Stimulated activated CD4-positive, alpha-beta T cell treated with anti-CD3 and anti-CD28 coated beads, TNF-alpha, amount 100 ng/mL, for 24 hours (primary cell): Measurements from ENCODE around the gene KCNJ15.

ENCODE experiments used
- DNase-seq, 3 experiments: peaks; one replicate each; pipeline ENCODE4 v3.0.0-alpha.2; 2020; ENCODE audit warnings: low read depth in 3 of 3

Gene KCNJ15

GRCh38 chr21:38299671-38300070, 42.9 kb downstream of the KCNJ15 start:
- no peak for DNase-seq

DNA sequence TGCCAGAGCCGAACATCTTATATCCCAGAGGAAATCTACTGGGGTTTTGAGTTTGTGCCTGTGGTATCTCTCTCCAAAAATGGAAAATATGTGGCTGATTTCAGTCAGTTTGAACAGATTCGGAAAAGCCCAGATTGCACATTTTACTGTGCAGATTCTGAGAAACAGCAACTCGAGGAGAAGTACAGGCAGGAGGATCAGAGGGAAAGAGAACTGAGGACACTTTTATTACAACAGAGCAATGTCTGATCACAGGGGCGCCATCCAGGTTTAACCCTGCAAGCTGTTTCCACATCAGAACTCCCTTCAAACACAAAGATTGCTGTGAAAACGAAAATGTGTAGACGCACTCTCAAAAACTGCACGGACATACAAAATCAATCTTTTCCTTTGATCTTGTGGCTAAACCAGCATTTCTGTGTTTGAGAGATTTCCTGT, 43.4 kb downstream of the KCNJ15 start:
- no peak for DNase-seq

DNA sequence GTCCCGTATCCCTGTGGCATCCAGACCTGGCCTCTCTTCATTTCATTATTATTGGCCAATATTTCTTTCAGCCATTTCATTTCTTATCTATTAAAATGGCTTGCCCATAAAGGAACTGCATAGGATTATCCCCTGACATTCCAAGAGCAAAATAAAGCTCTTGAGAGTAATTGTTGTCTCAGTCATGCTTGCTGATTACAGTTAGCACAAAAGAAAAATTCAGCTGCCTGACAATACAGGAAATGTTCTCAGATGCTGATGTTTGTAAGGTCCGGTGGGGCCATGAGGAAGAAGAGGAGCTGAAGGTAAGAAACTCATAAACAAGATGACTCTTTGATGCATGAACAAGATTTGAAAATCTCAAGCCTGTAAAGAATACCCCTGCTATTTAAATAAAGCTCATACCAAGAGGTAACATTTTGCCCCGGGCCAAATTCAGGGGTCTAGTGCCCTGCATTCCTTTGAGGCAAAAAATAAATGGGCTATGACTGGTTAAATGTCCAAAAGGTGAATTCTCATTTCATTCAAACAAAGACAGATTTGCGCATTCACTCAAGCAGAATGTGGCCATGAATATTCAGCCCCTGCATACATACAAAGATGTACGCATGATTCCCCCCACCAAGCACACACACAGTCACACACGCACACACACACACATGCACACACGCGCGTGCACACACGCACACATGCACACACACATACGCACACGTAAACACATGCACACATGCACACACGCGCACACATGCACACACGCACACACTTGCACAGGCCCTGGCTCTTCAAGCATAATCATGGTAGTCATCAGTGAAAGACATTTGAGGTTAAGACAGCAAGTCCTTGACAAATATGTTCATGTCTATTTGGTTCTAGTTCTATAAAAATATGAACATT, 44.8 kb downstream of the KCNJ15 start:
- no peak for DNase-seq

DNA sequence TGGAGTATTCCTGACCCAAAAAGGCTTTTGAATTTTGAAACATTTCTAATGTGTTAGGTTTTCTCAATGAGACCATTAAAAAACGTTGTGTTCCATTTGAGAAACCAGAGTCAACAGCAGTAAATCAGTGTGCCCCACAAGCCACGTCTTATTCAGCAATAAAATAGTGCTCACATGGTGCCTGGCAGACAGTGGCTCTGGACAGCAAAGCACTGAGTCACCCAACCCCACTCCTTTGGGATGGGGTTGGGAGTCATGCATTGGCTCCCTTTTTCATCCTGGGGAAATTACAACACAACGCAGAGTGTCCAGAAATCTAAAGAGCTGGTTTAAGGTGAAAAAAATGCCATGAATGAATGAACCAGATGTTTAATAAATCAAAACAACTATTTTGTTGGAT, 46.5 kb downstream of the KCNJ15 start:
- DNase-seq = no peak

DNA sequence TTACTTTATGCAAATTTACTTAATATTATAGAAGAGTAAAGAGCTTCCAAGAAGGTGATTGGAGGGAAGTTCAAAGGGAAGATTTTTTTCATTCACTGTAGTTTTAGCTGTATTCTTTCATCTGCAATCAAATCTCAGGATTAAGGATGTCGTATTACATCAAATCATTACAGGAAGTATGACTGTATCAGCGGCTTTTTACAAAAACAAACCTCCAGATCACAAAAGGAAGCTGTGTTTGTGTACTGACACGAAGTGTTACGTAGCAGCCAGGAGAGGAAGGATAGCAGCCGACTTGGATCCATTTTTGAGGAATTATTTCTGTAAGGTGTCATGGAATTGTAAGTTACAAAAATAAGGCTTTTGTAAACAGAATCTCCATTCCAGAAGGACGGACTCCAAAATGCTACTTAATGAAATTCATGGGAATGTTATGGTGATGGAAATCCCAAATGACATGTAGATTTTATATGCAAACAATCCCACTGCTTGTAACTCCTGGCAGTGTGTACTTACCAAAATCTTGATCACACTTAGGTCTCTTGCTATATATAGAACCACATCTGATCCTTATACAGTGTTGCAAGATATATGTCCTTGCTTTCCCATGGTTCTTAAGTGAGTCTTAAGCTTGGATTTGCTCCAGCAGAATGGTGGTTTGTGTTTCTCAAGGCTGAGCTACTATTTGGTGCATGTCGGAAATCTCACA, 49.8 kb downstream of the KCNJ15 start:
- no peak for DNase-seq

DNA sequence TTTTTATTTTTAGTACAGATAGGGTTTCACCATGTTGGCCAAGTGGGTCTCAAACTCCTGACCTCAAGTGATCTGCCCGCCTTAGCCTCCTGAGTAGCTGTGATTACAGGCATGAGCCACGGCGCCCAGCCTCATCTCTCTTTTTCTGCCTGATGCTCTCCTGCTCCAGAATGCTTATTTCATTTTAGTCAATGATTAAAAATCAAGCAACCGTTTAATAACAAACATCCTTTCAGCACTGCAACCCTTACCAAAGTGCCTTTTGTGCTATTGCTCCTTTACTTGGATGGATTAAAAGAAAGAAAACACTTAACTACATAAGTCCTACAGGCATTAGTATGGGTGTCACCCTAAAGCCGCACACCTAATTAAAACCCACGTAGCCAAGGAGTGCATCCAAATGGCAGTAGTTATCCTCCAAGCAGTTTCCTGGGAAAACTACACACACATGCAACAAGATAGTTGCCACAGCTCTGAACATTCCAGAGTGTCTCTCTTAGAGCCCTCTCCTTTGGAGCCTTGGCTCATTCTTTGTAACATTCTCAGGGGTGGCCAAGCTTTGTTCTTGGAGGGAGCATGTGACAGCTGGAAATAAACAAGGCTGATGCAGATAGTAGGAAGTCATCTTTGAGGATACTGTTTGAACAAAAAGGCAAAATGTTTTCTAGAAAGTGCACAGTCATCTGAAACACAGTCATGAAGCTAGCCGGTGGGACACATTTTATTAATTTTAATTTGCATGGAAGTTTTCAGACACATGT, 51.2 kb downstream of the KCNJ15 start:
- no peak for DNase-seq

- DNase-seq = no peak
These were observed 51.8 kb downstream of the KCNJ15 start for GRCh38 chr21:38308532-38309119.

DNA sequence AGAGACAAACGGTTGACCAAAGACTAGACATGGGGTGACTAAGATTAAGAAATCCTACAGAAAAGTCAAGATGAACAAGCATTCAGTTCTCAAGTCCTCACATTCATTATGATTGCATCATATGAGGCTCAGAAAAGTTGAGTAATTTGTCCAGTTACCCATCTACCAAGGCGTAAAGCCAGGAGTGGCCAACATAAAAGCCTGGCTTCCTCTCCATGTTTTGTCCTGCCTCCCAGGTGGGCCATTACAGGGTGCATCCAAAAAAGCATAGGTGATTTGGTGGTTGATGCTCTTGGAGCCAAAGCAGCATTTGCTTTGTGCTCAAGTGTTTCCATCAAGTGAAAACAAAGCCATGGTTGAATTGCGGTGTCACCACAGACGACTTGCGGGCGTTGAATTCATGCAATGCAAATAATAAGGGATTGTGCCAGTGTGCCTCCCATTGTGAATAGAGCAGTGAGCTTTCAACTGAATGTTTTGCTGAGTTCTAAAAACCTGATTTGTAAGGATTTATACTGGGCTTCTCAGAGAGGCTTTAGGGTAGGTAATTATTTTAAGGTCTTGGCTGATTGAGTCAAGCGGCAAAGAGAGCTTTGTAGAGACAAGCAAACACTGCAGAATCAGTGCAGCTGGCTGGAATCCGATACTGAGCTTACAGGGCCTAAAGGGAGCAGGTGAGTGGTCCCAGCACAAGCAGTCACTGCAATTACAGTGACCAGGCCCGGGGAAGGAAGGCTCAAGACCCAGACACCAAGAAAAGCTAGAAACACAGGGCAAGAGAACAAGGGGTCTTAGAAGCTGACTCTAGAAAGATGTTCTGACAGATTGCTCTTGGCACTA, 54.1 kb downstream of the KCNJ15 start:
- DNase-seq = no peak

DNA sequence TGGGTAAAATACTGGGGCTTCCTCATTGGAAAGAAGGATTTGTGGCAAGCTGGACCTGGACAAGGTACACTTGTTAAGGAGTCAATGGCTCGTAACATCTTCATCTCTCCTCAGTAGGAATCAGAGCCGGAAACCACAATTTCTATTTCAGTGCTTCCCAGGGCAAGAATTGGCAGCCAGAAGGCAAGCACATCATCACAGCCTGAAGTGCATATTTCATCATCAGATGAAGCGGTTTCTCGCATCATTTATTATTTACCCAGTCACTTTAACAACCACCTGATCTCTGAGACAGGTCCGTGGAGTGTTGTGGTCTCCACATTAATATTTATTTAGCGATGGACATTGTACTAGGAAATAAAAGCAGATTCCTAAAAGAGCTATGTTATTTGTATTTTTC, 55.0 kb downstream of the KCNJ15 start:
- no peak for DNase-seq

DNA sequence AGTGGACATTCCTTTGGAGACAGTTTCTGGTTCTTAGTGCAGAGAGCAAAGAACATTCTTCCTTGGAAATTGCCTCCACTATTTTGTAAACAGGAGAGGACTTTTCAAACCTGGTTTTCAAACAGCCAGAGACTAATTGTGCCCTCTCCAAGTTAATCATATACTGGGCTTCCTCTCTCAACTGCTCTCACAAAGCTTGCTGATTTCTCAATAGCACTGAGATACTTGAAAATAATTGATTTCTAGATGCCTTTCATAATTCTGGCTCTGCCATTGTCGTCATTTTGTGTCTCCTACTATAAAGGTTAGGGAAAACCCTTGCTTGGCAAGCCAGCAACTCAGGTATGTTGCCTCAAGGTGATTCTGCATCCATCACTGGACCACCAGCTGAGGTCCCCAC, 56.0 kb downstream of the KCNJ15 start:
- DNase-seq = no peak

GRCh38 chr21:38314558-38314957, 57.8 kb downstream of the KCNJ15 start:
- no peak for DNase-seq

DNA sequence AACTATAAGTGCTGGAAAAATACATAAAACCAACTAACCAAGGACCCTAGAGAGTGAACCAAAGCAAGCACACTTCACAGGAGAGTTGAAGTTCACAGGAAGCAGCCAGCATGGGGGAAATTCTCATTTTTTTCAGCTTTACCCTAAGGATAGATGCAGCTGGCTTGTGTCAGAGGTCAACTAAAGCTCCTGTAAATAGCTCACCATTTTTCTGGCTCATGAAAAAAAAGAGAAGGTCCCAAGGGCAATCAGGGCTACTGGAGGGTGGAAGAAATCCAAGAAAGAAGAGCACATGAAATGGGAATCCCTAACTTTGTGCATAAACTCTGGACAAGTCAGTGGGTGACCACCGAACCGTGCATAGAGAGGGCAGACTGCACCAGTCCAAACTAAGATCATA, 58.3 kb downstream of the KCNJ15 start:
- no peak for DNase-seq

GRCh38 chr21:38319781-38320180, 63.0 kb downstream of the KCNJ15 start:
- no peak for DNase-seq

DNA sequence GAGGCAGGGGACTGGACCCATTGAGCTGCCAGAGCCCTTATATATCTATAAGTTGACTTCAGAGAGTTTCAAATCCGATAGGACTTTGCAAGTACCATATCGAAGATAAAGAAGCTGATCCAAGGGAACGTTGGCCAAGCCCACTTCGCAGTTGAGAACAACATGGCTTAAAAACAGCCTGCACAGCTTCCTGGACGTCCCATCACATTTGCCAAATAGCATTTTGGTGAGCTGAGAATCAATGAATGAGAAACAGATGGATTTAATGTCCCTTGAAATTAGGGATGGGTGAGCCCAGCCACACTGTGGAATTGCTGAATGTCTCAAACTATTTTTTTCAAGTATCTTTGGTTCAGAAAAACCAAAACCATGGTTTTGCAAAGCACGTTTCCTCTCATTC, 64.8 kb downstream of the KCNJ15 start:
- DNase-seq = no peak

- DNase-seq = no peak
These were observed 65.6 kb downstream of the KCNJ15 start for GRCh38 chr21:38322311-38322950.

DNA sequence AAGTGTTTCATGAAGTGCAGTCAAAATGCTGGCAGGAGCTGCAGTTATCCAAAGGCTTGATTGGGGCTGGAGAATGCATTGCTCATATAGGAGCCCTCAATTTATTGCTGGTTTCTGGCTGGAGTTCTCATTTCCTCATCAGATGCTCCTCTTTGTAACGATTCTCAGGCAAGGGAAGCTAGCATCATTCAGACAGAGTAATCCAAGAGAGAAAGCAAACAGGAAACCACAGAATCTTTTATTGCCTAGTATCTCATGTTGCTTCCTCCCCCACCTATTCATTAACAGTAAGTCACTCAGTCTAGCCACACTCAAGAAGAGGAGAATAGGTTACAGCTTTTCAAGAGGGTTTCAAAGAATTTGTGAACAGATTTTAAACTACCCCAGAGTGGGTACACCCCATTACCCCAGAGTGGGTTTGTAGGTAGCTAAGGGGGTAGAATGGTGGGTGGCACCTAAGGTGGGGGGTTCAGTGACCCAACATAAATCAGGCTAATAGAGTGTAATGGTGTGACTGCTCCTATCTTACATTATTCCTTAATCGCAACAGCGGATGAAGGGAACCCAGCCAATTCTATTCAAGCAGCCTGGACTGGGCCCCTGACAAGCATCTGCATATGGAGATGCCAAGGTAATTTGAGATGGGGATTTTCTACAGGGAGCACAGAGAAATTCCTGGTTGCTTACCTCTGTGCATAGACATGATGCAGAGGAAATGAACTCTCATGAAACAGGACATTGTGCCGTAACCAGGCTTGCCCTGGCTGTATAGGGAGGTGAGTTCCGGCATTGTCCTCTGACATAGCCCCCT, 67.1 kb downstream of the KCNJ15 start:
- DNase-seq = no peak

DNA sequence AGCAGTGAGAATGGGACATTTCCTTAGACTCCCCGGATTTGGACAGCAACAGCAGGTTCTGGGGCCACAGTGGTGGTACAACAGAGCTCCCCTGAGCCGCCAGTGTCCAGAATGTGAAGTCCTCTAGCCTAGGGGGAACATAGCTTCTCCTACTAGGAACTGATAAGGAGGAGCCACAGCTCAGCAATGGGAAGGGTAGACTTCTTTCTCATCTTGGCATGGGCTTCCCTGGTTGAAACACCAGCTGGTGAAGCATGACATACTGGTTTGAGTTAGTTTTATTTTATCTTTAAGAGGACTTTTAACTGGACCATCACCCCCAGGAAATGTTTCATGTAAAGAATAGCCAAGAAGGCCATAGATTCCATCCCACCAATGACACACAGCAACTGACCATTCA, 68.4 kb downstream of the KCNJ15 start:
- DNase-seq = no peak

- no peak for DNase-seq
These were observed 69.1 kb downstream of the KCNJ15 start for GRCh38 chr21:38325731-38326420.

- no peak for DNase-seq
These were observed 69.6 kb downstream of the KCNJ15 start for GRCh38 chr21:38326429-38326828.
